Left hindlimb (tissue), 1 donor: ENCODE data around the gene ZMAT5.
A peak's percentile ranks its signal among the peaks of the same experiment; 100 is the strongest.

ENCODE experiments used
- DNase-seq: peaks from one replicate; pipeline ENCODE4 v3.0.0-alpha.2; 2018

ZMAT5 gene

DNA sequence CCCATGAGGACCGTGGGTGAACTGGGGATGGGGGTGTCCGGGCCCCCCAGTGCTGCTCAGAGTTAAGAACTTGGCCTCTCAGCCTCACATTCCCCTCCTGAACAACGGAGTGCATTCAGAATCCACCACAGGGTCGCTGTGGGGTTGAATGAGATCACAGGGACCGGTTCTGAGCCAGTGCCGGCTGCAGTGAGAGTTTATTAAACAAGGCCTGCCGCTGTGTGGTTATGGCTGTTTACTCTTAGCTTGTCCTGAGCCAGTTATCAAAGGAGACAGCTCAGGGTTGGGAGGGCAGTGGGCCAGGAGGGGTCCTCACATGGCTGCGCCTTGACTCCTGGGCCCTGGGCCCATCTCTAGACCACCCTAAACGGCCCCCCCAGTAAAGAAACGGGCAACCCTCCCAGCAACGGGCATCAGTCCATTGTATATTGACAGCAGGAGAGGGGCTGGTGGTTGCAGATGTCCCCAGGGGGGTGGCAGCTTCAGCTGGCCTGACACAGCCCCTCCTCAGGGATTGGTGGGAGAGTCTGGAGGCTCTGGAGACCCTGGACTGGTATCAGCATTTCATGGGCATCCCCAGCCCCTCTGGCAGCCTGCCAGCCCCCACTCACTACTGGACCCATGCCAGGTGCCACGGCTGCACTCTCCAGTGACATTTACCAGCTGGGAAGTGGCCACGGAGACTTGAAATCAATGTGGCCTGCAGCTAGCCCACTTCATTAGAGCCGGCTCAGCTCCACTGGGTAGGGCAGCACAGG is 62.1 kb downstream of the ZMAT5 start:
- DNase-seq, result peak; percentile 61

DNA sequence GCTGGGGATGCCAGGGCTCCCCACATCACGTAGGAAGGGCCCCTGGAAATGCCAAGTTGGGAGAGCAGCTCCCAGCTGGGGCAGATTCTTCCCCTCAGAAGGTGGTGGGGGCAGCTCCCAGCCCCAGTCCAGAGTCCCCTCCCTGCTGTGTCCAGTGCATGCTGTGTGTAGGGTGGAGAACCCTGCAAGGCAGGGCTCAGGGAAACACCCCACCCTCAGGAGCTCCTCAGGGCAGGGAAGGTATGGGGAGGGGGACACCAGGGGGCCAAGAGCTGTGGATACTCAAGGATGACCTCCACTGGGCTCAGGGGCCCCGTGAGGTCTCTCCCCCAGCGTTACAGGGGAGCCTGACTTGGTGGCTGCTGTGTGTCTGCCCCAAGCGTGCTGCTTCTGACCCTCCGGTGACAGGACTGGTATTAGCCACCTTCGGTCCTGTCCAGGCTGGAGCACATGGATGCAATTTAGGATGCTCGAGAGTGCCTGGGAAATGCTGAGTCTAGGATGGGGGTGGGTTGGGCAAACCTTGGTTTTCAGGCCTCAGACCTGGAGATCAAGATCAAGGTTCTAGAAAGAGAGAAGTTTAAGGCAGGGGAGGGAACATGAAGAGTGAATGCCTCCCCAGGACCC is 63.1 kb downstream of the ZMAT5 start:
- DNase-seq, result peak; percentile 22

DNA sequence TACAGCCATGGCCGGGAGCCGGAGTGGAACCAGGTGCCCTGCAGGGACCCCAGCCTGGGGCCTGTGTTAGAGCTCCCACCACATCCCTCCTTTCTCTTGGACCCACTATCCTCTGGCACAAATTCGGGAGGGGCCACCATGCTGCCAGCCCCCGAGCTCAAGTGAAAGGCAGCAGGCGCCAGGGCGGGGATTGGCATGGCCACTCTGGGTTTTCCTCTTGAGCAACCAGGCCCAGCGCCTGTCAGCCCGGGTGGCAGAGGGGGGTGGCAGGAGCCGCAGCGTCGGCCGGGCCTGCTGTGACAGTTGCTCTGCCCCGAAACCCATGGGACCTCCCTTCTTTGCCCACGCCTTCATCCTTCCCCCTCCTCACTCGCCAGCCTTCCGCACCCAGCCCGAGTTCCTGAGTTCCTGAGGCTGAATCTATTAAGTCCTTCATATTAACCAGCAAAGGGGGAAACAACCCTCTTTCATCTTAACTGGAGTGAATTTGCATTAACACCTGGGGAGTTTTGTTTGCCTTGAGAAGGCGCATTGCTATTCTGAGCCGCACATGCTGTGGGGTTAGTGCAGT is 63.8 kb downstream of the ZMAT5 start:
- no peak for DNase-seq

DNA sequence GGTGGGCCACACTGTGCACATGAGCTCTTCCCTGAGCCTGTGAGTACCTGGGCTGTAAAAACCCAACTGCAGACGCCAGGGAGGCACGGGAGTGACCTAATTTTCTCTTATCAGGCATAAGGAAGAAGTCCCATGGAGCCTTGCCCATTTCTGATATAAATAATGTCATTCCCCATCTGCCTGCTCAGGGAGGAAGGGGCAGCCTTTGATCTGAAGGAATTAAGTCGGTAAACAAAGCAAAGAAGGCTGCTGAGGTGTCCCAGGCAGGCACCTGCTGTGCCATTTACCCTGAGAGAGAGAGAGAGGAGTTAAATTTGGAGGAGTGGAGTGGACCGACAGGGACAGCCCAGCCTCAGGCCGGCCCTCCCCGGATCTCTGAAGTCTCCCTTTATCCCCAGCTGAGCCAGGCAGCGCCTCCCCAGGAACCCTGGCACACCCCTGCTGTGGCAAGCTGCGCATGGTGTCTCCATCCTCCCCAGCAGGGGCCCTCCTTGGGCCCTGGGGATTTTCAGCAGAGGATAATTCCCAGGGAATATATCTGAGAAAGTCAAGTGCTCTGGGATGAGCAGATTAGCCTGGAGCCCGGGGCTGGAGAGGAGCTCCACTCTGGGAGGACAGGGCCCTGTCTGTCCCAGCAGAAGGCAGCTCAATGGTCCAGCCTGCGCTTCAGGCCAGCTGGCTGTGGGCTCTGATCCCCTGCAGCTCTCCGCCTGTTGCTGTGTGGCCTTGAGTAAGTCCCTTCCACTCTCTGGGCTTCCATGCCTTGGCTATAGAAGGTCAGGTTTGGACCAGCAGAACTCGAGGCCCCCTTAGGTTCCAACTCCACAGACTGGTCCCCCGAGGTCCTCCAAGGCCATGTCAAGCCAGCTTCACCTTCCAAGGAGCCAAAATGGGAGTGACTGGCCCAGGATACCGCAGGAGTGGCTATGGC is 64.5 kb downstream of the ZMAT5 start:
- DNase-seq, result no peak

DNA sequence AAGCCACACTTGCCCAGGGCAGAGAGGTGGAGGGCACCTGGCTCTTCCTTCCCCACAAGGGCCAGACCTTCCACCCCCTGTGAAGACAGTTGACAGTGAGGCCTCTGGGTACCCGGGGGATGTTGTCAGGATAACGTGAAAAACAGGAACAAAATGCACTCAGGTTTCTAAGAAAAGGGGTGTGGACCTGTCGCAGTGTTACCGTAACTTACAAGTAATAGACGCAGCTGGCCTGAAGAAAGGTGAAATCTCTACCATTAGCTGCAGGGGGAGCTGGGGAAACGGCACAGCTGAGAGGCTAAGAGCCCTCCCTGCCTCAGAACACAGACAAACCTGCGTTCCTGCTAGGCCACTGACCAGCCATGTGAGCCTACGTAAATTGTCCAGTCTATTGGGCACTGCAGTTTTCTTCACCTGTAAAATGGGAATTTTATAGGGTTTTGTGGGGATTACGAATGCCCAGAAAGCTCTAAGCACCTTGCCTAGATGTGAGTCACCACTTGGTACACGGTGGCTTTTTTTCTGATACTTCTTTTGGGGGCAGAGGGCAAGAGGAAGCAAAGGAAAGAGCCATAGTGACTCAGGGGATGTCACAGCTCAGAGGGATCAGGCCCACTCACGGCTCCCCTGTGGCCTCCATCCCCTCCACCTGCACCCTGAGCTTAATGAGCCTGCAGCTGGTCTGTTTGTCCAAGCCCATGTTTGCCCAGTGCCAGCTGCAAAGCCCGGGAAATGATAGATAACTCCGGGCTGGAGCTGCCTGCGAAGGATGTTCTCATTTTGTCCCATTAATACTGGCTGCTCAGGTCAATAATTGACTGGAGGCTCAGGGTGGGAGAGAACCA is 65.4 kb downstream of the ZMAT5 start:
- peak; percentile 22 for DNase-seq

DNA sequence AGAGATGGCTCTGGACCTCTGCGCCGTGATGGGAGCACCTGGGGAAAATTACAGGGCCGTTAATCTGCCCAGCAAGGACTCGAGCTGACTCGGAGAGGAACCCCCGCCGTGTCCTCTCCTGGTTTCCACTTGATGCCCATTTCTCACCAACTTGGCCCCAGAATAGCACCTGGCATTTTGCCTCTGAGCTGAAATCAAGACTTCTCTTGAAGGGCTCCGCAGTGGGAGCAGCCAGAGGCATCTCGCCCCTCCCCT is 66.0 kb downstream of the ZMAT5 start:
- DNase-seq, result no peak

DNA sequence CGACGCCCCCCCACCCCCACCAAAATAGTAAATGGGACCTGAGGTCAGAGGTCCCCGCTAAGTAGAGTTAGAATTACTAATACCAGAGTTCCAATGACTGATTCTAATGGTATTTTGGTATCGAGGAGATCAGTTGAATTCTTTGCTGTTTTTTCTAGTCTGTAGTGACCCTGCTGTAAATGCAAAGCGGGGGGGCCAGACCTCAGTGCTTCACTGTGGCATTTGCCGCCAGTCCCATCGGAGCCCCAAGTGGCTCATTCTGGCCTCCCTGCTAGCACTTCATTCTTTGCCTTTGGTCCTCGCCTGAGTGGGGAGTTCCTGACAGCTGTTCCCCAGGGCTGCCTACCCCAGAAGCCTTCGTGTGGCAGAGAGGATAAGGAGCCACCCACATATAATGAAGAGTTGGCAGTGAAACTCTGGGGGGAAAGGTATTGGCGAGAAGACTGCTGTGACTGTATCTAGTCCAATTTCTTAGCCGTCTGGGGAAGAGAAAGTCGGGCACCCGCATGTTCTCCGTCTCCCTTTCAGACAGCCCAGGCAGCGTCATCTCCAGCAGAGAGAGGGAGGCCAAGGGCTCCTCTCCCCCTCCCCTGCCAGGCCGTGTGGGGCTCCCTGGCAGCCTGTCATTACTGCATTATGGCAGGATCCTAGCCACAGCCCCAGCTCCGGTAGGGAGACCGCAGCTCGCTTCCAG is 66.5 kb downstream of the ZMAT5 start:
- DNase-seq, result no peak

DNA sequence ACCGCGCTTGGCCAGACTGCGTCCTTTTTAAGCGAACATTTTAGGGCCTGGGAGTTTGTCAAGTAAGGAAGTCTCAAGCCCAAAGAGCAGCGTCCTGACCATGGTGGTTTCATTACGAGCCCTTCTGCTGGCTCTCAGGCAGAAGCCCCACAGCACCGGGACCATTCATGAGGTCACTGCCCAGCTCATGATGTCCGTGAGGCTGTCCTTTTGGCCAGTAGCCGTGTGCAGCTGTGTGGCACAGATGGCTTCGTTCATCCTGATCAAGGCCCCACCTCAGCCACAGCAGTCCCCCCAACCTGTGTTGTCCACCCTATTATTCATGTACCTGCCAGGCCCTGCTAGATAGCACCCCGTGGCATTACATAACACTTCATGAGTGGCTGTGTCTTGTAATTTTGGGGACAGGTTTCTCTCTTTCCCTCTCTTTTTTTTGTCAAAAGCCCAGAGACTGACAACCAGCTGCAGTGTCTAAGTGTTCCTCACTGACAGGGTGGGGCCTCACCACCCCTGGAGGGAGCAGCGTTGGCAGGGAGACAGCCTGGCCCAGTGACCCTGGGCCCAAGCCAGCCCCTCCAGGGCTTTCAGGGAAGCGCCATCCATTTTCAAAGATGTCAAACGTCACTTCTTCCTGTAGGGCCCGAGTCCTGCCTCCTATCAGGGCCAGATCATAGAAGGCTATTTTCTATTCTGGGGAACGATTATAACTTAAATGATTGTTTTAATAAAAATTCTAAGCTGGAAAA is 68.8 kb downstream of the ZMAT5 start:
- no peak for DNase-seq

DNA sequence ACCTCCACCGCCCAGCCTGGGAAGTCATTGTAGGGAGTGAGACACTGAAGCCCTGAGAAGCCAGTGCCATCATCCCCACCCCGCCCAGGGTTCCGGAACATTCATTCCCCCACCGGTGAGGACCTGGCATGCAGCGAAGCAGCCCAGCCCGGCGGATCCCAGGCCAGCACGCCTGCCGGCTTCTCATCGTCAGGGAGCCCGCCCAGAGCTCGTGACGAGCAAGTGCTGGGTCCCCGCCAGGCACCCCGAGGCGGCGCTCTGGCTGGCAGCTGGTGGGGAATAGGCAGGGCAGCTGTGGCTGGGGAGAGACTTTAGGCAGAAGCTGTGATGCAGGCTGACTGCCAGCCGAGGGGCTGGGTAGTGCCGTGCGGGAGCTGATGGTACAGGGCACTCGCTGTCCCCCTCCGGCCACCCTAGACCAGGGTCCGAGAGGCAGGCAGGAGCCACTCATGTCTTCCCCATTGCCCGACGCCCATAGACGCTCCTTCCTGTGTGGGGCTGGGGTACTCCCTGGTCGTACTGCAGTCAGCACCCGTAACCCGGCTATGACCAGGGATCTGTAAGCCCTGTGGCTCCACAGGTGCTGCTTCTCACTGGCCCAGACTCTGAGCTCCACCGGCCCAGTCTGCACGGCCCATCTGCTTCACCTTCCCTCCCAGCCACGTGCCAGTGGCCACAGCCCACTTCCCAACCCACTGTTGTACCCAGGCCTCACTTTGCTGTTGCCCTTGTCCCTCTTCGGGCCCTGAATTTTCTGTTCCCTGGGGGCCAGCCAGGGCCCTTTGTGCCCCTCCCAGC is 71.5 kb downstream of the ZMAT5 start:
- DNase-seq, result peak; percentile 80

DNA sequence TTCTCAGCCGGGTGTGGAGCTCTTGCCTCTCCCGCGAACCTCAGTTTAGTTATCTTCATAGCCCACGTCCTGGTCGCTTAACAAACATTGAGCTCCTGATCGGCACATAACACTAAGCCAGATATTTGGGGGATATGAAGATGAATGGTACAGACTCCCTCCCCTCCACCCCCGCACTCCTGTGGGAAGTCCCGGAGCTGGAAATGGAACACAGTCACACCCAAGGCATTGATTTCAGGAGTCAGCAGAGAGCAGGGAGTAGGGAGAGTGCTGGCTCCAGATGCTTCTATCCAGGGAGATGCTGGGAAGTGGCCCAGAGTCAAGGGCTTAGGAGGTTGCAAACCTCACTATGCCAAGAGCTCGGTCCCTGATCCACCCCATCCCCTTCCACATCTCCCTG is 73.1 kb downstream of the ZMAT5 start:
- DNase-seq, result no peak

DNA sequence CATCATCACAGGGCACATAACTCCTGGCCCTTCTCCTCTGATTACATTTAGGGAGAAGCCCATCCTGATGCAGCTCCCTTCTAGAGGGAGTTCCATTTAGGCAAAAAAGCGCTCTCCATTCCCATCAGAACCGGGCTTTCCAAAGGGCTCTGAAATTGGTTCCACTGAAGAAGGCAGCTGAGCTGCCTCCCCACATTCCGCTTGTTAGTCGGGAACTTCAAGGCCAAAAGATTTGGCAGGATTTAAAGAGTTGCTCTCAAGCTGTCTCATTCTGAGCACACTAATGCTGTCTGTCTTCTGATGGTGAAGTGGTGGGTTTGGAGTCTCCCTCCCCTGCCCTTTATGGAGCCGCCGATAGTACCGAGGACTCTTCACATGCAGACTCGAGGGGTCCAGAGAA is 73.6 kb downstream of the ZMAT5 start:
- DNase-seq, result no peak

DNA sequence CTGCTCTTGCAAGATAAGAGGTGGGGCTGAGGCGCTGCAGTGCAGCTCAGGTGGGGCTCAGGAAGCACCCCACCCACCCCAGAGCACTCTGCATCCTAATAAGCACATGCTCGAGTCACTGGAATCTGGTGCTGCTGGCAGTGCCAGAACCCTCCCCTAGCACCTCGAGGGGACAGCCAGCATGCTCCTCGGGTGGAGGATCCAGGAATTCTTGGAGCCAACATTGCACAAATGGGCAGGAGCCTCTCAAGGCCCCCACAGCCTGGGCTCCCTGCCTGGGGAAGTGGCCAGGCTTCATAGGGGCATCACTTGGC is 74.5 kb downstream of the ZMAT5 start:
- DNase-seq, result no peak

DNA sequence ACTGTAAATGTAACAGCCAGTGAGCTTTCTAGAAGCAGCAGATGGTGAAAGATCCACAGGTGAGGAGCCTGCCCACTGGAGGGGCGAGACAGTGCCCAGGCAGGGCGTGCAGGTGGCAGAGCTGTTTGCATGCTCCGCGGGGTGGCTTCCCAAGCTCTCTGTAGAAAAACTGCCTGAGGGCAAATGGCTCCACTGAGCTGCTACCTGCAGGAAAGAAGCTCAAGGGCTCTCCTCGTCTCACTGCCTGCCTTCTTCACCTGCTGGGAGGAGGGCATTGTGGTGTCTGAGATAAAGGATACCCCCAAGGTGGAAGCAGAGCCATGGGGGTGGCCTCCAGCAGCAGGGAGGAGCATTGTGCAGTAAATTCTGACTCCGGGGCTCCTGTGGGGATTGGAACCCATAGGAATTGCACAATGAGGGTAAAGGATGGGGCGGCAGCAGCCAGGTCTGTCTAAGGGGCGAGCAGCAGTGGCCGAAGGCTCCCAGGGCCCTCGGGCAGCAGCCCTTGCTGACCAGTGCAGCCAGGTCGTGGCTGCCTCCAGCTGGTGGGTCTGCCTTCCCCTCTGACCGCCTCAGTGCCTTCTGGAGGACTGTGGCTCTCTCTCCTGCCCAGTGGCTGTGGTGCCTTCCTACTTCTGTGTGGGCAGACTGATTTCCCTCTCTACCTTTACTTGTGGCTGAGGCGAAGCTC is 75.0 kb downstream of the ZMAT5 start:
- no peak for DNase-seq

DNA sequence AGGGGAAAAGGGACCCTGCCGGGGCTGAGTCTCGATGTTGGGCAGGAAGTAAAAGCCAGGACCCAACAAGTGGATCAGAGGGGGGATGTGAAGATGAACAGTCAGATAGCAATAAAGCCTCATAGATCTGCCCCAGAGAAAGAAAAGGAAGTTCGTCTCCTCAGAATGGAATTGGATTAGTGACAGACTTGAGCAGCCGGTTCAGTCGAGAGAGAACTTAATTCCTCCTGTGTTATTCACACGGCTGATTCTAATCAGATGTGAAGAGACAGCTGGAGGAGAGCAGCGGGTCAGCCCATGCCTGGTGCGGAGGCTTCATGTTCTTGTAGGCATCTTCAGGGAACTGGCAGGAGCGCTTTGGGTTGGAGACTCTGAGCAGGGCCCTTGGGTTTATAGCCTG is 76.3 kb downstream of the ZMAT5 start:
- DNase-seq, result no peak

DNA sequence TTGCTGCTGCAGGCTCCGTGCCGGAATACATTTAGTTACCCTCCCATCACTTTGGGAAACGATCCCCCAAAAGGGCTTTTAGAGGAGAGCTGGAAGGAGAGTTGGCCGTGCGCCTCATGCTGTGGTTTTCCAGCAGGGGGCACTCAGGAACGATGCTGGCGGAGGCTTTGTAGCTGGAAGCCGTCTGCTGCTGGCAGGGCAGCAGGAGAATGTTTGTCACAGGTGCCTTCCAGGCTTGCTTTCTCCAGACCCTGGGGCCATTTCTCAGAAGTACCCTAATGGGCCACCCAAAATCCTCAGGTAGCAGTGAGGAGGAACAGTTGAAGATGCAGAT is 77.0 kb downstream of the ZMAT5 start:
- DNase-seq, result no peak

DNA sequence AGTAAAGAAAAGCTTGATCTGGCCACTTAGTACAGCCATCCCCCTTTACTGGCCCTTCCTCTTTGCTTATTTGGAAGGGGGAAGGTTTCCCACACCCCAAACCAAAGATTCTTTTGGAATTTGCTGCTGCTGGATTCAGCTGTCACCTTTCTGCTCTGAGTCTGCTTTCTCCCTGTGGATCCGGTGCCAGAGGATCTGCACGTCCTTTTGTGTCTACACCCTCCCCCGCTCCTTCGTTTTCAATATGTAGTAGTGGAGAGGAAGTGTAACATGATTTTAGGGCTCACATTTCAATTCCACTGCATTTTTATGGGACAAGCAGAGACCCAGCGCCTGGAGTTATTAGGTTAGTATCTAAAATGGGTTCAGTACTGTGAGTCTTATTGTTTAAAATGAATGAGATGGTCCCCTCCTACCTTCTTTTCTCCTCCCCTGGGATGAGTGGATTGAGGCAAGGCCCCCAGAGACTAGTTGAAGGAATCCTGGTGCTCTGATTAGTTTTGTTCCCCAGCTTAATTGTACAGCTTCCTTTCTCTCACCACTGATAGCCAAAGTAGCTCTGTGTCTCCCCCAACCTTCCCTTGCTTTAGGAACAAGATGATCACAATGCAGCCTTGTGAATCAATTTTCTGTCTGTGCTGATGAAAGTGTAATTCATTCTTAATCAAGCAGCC is 77.5 kb downstream of the ZMAT5 start:
- DNase-seq, result no peak

DNA sequence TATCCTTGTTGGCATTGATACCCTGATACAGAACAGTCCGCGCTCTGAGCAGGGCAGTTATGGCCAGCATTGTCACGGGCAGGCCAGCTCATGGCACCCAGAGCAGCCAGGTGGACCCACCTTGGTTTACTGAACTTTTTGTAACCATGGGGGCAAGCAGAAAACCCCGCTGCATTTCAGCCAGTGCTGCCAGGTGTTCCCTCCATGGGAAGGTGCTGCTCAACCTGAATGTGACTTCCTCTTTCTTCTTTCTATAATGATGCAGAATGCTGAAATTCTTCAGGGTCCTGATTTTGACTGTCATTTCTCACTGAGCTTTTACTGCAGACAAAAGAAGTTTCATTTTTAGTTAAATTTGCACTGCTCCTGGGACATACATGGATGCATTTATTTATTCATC is 82.6 kb downstream of the ZMAT5 start:
- DNase-seq, result no peak

DNA sequence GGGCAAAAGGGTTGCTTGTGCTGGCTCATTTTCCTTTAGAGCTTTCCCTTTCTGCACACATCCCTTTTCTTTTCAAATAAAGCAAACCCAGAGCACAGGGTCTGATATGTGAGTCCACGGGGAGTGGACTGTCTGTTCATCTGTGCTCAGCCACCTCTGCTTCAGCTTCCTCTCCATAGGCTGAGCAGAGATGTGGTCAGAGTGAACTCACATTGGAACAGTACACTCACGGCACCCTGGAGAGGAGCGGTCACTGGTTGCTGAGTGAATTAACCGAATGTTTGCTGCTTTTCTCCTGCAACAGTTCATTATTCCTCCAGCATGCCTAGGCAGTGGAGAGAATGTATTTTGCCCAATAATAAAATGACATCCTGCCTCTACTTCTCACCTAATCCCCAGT is 83.3 kb downstream of the ZMAT5 start:
- DNase-seq, result no peak
